Measurements from ENCODE around the gene TOP3A. TPM values are rescaled to one million over a fixed set of nuclear protein-coding genes. Genes with fewer than 3 reads are reported as not detected.
A peak's percentile ranks its signal among the peaks of the same experiment; 100 is the strongest.

Gene TOP3A
- total RNA-seq, 2 donors from 2014 or later: 27.2 to 45.4 TPM

- Histone ChIP-seq H3K27ac (peak overlapping the region; percentile 63), H3K27me3 (no peaks in the 10 kb centered on the region), H3K4me1 (no peaks in the 10 kb centered on the region), H3K4me3 (peak overlapping the region; percentile 0), H3K9ac (ENCODE audit: low read depth in 2 of 2, low read length in 2 of 2) (peak overlapping the region; percentile 24 to 40), H3K9me3 (no peaks in the 10 kb centered on the region), H3K36me3 (peaks cover 25% of the 10 kb centered on the region)
- intact Hi-C loops (cut with DNase I): loop anchor here (5.0 kb wide), 1 partner anchor 70 kb away; the partner anchor contains the start of gene SMCR8
- no peak for TF ChIP-seq CTCF (IDR thresholded peaks at IDR 0.05)
- peak; percentile 95 for DNase-seq
Measured at GRCh38 chr17:18246880-18247612, 67.7 kb downstream of the TOP3A start.

GRCh38 chr17:18246109-18246725, 68.6 kb downstream of the TOP3A start:
- intact Hi-C loops (cut with DNase I): loop anchor here (5.0 kb wide), 1 partner anchor 71 kb away; the partner anchor contains the start of gene SMCR8
- Histone ChIP-seq H3K36me3 (peaks cover 19% of the 10 kb centered on the region), H3K27ac (peak overlapping the region; percentile 63), H3K4me3 (no peak overlapping the region), H3K9me3 (no peaks in the 10 kb centered on the region), H3K9ac (ENCODE audit: low read depth in 2 of 2, low read length in 2 of 2) (peak overlapping the region in 1 of 2 donors; percentile 40), H3K4me1 (no peaks in the 10 kb centered on the region), H3K27me3 (no peaks in the 10 kb centered on the region)
- no peak for DNase-seq
- TF ChIP-seq CTCF (IDR thresholded peaks at IDR 0.05): no peak

- Histone ChIP-seq H3K9ac (ENCODE audit: low read depth in 2 of 2, low read length in 2 of 2) (no peak overlapping the region), H3K27me3 (no peaks in the 10 kb centered on the region), H3K4me1 (no peaks in the 10 kb centered on the region), H3K9me3 (no peaks in the 10 kb centered on the region), H3K36me3 (peaks cover 15% of the 10 kb centered on the region), H3K27ac (no peak overlapping the region), H3K4me3 (no peak overlapping the region)
- no peak for TF ChIP-seq CTCF (IDR thresholded peaks at IDR 0.05)
- no peak for DNase-seq
- intact Hi-C loops (cut with DNase I): loop anchor here (5.0 kb wide), 1 partner anchor 72 kb away; the partner anchor contains the start of gene SMCR8
Measured at GRCh38 chr17:18245038-18245776, 69.6 kb downstream of the TOP3A start.

GRCh38 chr17:18241229-18241871, 73.4 kb downstream of the TOP3A start:
- no peaks in the 10 kb centered on the region for H3K27me3 ChIP-seq
- DNase-seq: no peak
- peaks cover 15% of the 10 kb centered on the region for H3K36me3 ChIP-seq
- no peak overlapping the region for H3K9ac ChIP-seq (ENCODE audit: low read depth in 2 of 2, low read length in 2 of 2)
- intact Hi-C loops (cut with DNase I): no loop called here
- H3K4me1 ChIP-seq: no peaks in the 10 kb centered on the region
- no peak overlapping the region for H3K27ac ChIP-seq
- no peak for TF ChIP-seq CTCF (IDR thresholded peaks at IDR 0.05)
- H3K4me3 ChIP-seq: no peak overlapping the region
- H3K9me3 ChIP-seq: no peaks in the 10 kb centered on the region

GRCh38 chr17:18240449-18240848, 74.3 kb downstream of the TOP3A start:
- no peak overlapping the region for H3K9ac ChIP-seq (ENCODE audit: low read depth in 2 of 2, low read length in 2 of 2)
- H3K9me3 ChIP-seq: no peaks in the 10 kb centered on the region
- H3K27me3 ChIP-seq: no peaks in the 10 kb centered on the region
- intact Hi-C loops (cut with DNase I): no loop called here
- TF ChIP-seq CTCF (IDR thresholded peaks at IDR 0.05): no peak
- no peak overlapping the region for H3K4me3 ChIP-seq
- no peak overlapping the region for H3K27ac ChIP-seq
- no peaks in the 10 kb centered on the region for H3K4me1 ChIP-seq
- H3K36me3 ChIP-seq: peaks cover 8% of the 10 kb centered on the region
- no peak for DNase-seq
